ENCODE data around the gene CNTNAP2.

The CNTNAP2 gene

GRCh38 chr7:148155826-148156225 lies 2039.2 kb downstream of the CNTNAP2 start:
- no peak for DNase-seq (ENCODE audit: low spot score)

GRCh38 chr7:148156233-148156632 lies 2039.6 kb downstream of the CNTNAP2 start:
- no peak for DNase-seq (ENCODE audit: low spot score)

GRCh38 chr7:148159331-148159730 lies 2042.7 kb downstream of the CNTNAP2 start:
- no peak for DNase-seq (ENCODE audit: low spot score)

GRCh38 chr7:148161776-148162175 lies 2045.2 kb downstream of the CNTNAP2 start:
- no peak for DNase-seq (ENCODE audit: low spot score)

GRCh38 chr7:148162808-148163207 lies 2046.2 kb downstream of the CNTNAP2 start:
- DNase-seq (ENCODE audit: low spot score), result no peak

GRCh38 chr7:148163246-148163645 lies 2046.6 kb downstream of the CNTNAP2 start:
- no peak for DNase-seq (ENCODE audit: low spot score)

GRCh38 chr7:148172920-148173319 lies 2056.3 kb downstream of the CNTNAP2 start:
- DNase-seq (ENCODE audit: low spot score), result no peak

- DNase-seq (ENCODE audit: low spot score), result no peak
Measured at GRCh38 chr7:148173369-148173768, 2056.8 kb downstream of the CNTNAP2 start.

- DNase-seq (ENCODE audit: low spot score), result no peak
Measured at GRCh38 chr7:148174376-148174775, 2057.8 kb downstream of the CNTNAP2 start.

GRCh38 chr7:148175512-148175911 lies 2058.9 kb downstream of the CNTNAP2 start:
- DNase-seq (ENCODE audit: low spot score), result no peak

- DNase-seq (ENCODE audit: low spot score), result no peak
Measured at GRCh38 chr7:148177972-148178371, 2061.4 kb downstream of the CNTNAP2 start.

- DNase-seq (ENCODE audit: low spot score), result no peak
Measured at GRCh38 chr7:148180075-148180474, 2063.5 kb downstream of the CNTNAP2 start.

GRCh38 chr7:148182264-148182663 lies 2065.7 kb downstream of the CNTNAP2 start:
- DNase-seq (ENCODE audit: low spot score), result no peak

- no peak for DNase-seq (ENCODE audit: low spot score)
Measured at GRCh38 chr7:148185041-148185440, 2068.4 kb downstream of the CNTNAP2 start.

GRCh38 chr7:148187471-148187870 lies 2070.9 kb downstream of the CNTNAP2 start:
- no peak for DNase-seq (ENCODE audit: low spot score)

- DNase-seq (ENCODE audit: low spot score), result no peak
Measured at GRCh38 chr7:148191391-148192065, 2074.9 kb downstream of the CNTNAP2 start.

GRCh38 chr7:148192491-148192890 lies 2075.9 kb downstream of the CNTNAP2 start:
- DNase-seq (ENCODE audit: low spot score), result no peak

GRCh38 chr7:148201992-148202391 lies 2085.4 kb downstream of the CNTNAP2 start:
- DNase-seq (ENCODE audit: low spot score), result no peak

GRCh38 chr7:148204639-148205304 lies 2088.2 kb downstream of the CNTNAP2 start:
- no peak for DNase-seq (ENCODE audit: low spot score)

- no peak for DNase-seq (ENCODE audit: low spot score)
Measured at GRCh38 chr7:148209643-148210190, 2093.1 kb downstream of the CNTNAP2 start.

- DNase-seq (ENCODE audit: low spot score), result no peak
Measured at GRCh38 chr7:148210804-148211325, 2094.3 kb downstream of the CNTNAP2 start.

- no peak for DNase-seq (ENCODE audit: low spot score)
Measured at GRCh38 chr7:148211740-148212151, 2095.1 kb downstream of the CNTNAP2 start.

- no peak for DNase-seq (ENCODE audit: low spot score)
Measured at GRCh38 chr7:148212731-148213130, 2096.1 kb downstream of the CNTNAP2 start.

Measured in activated CD4-positive, alpha-beta T cell treated with anti-CD3 and anti-CD28 coated beads, Interleukin-2, Interleukin-4, amounts not matched to agents 100 ng/mL and 50 ng/mL, durations not matched to agents 16 hours and 8 hours (primary cell).